Testis (tissue), 5 donors: ENCODE results near the gene INO80. TPM values are rescaled to one million over a fixed set of nuclear protein-coding genes. Genes with fewer than 3 reads are reported as not detected.

Experiments used
- DNase-seq: peaks from one replicate; pipeline ENCODE4 v3.0.0-alpha.2; 2019
- H3K27ac ChIP-seq, 2 donors: fragments of 200-600 bp; sonication (generic); one replicate each; pipeline ENCODE4 v1.5.1; 2019
- H3K27me3 ChIP-seq: fragments of 200-600 bp; sonication (generic); one replicate; pipeline ENCODE4 v1.5.1; 2019
- H3K36me3 ChIP-seq: fragments of 200-600 bp; sonication (generic); one replicate; pipeline ENCODE4 v1.5.1; 2017; ENCODE audit warnings: low read depth; ENCODE audit errors: missing control alignments
- H3K4me1 ChIP-seq: fragments of 200-600 bp; sonication (generic); one replicate; pipeline ENCODE4 v1.5.1; 2019
- H3K4me3 ChIP-seq, 2 donors: fragments of 200-600 bp; sonication (generic); one replicate each; pipeline ENCODE4 v1.5.1; 2017 to 2019
- H3K9me3 ChIP-seq: fragments of 200-600 bp; sonication (generic); one replicate; pipeline ENCODE4 v1.5.1; 2017
- CTCF ChIP-seq, 3 experiments: fragments of 450-650 bp in 2 of 3; fragments of 200-600 bp in 1 of 3; sonication (generic) in 1 of 3; IDR thresholded peaks; one replicate each; pipeline ENCODE4 v1.5.1; 2016 to 2019; ENCODE audit warnings: antibody characterized with exemption in 3 of 3, mild to moderate bottlenecking in 2 of 3, moderate library complexity in 1 of 3
- POLR2A ChIP-seq: fragments of 450-650 bp; IDR thresholded peaks from one replicate; pipeline ENCODE4 v1.6.1; 2017; ENCODE audit warnings: antibody characterized with exemption, mild to moderate bottlenecking, moderate library complexity
- WGBS, 2 donors: methylation state at CpG; one replicate each; pipeline ENCODE4 v1.1.5; 2018; 5-methylcytosine and 5-hydroxymethylcytosine counted together
- intact Hi-C: fragments of 100-400 bp; cut with DNase I; formaldehyde crosslinking; loops from one replicate; pipeline ENCODE4 v1.15.1; 2023; ENCODE audit warnings: low total_unique reads
- long read RNA-seq, 2 donors: transcript quantifications; one replicate each; lab custom pipeline, GENCODE V29; 2026
- polyA plus RNA-seq: library from polyadenylated mRNA; stranded (reverse); fragments of 350-450 nt; fragmentation: Illumina TruSeq; extraction: RNeasy Lipid Tissue Mini Kit (QIAGEN cat#74804); gene quantifications from one replicate; pipeline ENCODE4 v1.2.3, GENCODE V29; 2014; ENCODE audit warnings: low read depth, low replicate concordance; ENCODE audit not compliant: insufficient read depth
- total RNA-seq, 2 donors: library from RNA; depleted of rRNA; stranded (reverse); fragments of >200 nt; gene quantifications; one replicate each; pipeline ENCODE4 v1.2.3, GENCODE V29; 2016

INO80 gene
- total RNA-seq (10 to 100 TPM; 43.5 to 44.2 TPM), polyA plus RNA-seq (21.2 TPM)
- long read RNA-seq, donor 1, full-length matches to known transcripts, result 1 of 1 reads
- long read RNA-seq, donor 1, partial matches to known transcripts, result 0 of 1 reads
- long read RNA-seq, donor 1, other reads (novel, unspliced or antisense), result 0 of 1 reads
- long read RNA-seq, donor 2, result 0 reads

DNA sequence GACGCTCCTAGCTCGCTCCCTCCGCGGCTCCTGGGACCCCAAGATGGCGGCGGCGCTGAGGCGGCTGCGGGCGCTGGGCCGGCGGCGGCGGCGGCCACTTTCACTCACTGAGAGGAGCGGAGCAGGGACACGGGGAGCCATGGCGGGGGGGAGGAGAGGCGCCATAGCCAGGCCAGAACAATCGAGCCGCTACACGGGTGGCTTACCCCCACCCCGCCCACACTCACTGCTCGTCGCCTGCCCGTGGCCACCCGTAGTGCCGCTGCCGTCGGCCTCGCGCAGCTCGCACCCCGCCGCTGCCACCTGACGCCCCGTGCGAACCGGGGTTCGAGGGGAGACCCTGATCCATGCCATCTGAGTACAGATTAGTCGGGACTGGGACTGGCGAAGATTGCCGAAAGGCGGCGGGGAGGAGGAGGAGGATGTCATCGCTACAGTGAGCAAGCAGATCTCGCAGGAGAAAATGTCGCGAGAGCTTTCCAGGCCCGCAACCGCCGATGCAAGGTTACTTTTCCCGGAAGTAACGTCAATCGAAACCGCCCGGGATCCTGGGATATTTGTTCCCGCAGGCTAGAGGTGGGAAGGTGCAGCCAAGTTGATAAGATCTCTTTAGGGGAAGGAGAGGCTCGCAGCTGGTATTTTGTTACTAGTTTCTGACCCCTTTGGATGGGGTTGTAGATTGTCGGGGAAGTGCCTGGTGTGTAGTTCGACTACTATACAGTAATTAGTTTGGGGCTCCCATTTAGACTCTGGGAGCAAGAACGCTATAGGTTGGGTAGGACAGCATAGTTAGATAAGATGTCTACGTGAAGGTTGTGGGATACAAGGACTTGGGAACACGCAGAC is at the start of gene INO80:
Gene INO80 (minus strand): TSS at position 165 of the 846 bp plus-strand sequence. CDS start 19,970 bp downstream, outside the sequence.
- Histone ChIP-seq H3K36me3 (no peaks in the 10 kb centered on the region), H3K4me1 (peaks cover 13% of the 10 kb centered on the region), H3K27ac (peak within 1 kb of the TSS; percentile 97 to 99), H3K4me3 (peak within 1 kb of the TSS; percentile 84 to 100), H3K27me3 (no peaks in the 10 kb centered on the region), H3K9me3 (no peaks in the 10 kb centered on the region)
- peak in 2 of 3 experiments; percentile 19 to 26 for TF ChIP-seq CTCF (IDR thresholded peaks at IDR 0.05)
- peak; percentile 61 for TF ChIP-seq POLR2A
- peak; percentile 99 for DNase-seq
- intact Hi-C loops, result no loop called here
- WGBS, 2 donors, result 0 to 2% methylated on average over 30 to 58 of the region's 64 CpGs

DNA sequence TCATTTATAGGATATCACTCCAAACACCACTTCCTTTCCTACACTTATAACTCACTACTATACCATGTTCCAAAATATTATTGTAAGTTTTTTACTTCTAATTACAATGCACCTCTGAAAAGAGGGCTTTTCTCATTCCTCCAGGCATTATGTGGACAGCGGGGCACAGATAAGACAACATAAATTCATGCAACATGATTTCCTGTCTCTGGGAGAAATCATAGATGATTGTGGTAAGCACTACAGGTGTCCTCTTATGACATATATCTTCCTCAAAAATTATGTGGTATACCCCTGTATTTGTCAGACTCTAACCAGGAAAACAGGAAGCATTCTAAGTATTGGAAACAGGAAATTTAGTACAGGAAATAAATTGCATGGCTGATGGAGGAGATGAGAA is 45.7 kb upstream of the INO80 start:
- H3K4me1 ChIP-seq, result no peaks in the 10 kb centered on the region
- H3K27ac ChIP-seq, result no peak overlapping the region
- WGBS, 2 donors, result 55 to 66% methylated on average over 1 of the region's 1 CpG
- no peak for TF ChIP-seq CTCF (IDR thresholded peaks at IDR 0.05)
- TF ChIP-seq POLR2A, result no peak
- H3K36me3 ChIP-seq, result no peaks in the 10 kb centered on the region
- H3K27me3 ChIP-seq, result no peaks in the 10 kb centered on the region
- H3K9me3 ChIP-seq, result no peaks in the 10 kb centered on the region
- no peak for DNase-seq
- intact Hi-C loops, result no loop called here
- no peak overlapping the region for H3K4me3 ChIP-seq

DNA sequence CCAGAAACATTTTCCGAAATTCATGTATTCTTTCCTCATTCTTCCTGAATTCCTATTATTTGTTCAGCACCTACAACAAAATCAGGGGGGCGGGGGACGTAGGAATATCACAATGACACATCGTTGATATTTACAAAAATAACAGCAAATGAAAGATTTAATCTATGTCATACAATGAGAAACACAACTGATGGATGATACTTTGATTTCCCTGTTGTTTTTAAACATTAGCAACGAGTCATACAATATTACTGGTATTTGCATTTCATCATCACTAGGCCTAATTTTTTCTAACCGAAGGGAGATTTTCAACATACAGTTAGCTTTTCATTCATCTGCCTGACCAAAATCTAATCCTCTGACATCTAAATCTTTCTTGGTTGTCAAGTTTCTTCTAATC is 45.3 kb upstream of the INO80 start:
- no peak for DNase-seq
- TF ChIP-seq POLR2A (no peak), CTCF (IDR thresholded peaks at IDR 0.05) (no peak)
- intact Hi-C loops, result no loop called here
- H3K27me3 ChIP-seq, result no peaks in the 10 kb centered on the region
- no peaks in the 10 kb centered on the region for H3K9me3 ChIP-seq
- WGBS, 2 donors, result 86 to 91% methylated on average over 6 of the region's 6 CpGs
- H3K27ac ChIP-seq, result no peak overlapping the region
- H3K36me3 ChIP-seq, result no peaks in the 10 kb centered on the region
- H3K4me1 ChIP-seq, result no peaks in the 10 kb centered on the region
- H3K4me3 ChIP-seq, result no peak overlapping the region

- intact Hi-C loops, result no loop called here
- no peak for DNase-seq
- no peaks in the 10 kb centered on the region for H3K27me3 ChIP-seq
Observed at GRCh38 chr15:41160639-41161315, 44.7 kb upstream of the INO80 start.

More at GRCh38 chr15:41160639-41161315, 44.7 kb upstream of the INO80 start:
- no peak overlapping the region for H3K27ac ChIP-seq
- no peak for TF ChIP-seq POLR2A
- no peak for TF ChIP-seq CTCF (IDR thresholded peaks at IDR 0.05)
- H3K36me3 ChIP-seq, result no peaks in the 10 kb centered on the region
- H3K4me3 ChIP-seq, result no peak overlapping the region
- no peaks in the 10 kb centered on the region for H3K4me1 ChIP-seq
- 79 to 86% methylated on average over 15 of the region's 15 CpGs for WGBS, 2 donors
- no peaks in the 10 kb centered on the region for H3K9me3 ChIP-seq
